HepG2 (cell line): ENCODE measurements around the gene STK39. TPM values are rescaled to one million over a fixed set of nuclear protein-coding genes. Genes with fewer than 3 reads are reported as not detected.

Experiments used
- ATAC-seq: fragments of 200-7000 bp; cut with Tn5 transposase; 3 replicates; pipeline ENCODE4 v1.9.1; 2020; ENCODE audit warnings: mild to moderate bottlenecking, moderate library complexity
- BruUV-seq: library from RNA; stranded (reverse); fragments of 400-500 nt; replicated peaks from 2 replicates; lab custom pipeline; 2021; lab: Mats Ljungman, UMichigan
- CTCF ChIA-PET: fragments of 300-600 bp; formaldehyde crosslinking; extraction: SDS; loops from one replicate; lab custom pipeline; 2021; ENCODE audit warnings: low total read pairs, inconsistent platforms, low intra/inter-chr PET ratio; lab: Yijun Ruan, JAX
- POLR2A ChIA-PET: fragments of 350-600 bp; sonication (Branson Sonifier 250); formaldehyde crosslinking; loops from one replicate; lab custom pipeline; 2020; ENCODE audit warnings: antibody characterized with exemption, inconsistent platforms; lab: Yijun Ruan, JAX
- DNase-seq: peaks from one replicate; pipeline ENCODE4 v3.0.0-alpha.2; 2015; ENCODE audit warnings: low spot score
- FAIRE-seq: peaks from 3 replicates; lab custom pipeline; 2011; peaks lifted over from hg19 to GRCh38; lab: Jason Lieb, UNC
- H2AFZ ChIP-seq: one replicate; pipeline ENCODE4 v1.6.1; 2011; ENCODE audit warnings: low read length, inconsistent platforms
- H3K27ac ChIP-seq: fragments of 300-600 bp; 3 replicates; pipeline ENCODE4 v1.8.0; 2011; ENCODE audit warnings: mixed run types, mild to moderate bottlenecking, mixed read lengths, low read length, inconsistent platforms; ENCODE audit not compliant: insufficient read depth; ENCODE audit errors: extremely low read length
- H3K27me3 ChIP-seq, 2 experiments: fragments of 200-600 bp in 1 of 2; 2 replicates in 1 of 2; 3 replicates in 1 of 2; pipeline versions ENCODE4 v1.6.0 to v1.8.0; 2011; ENCODE audit warnings: low read length in 2 of 2, mild to moderate bottlenecking in 2 of 2, moderate library complexity in 2 of 2, inconsistent platforms in 1 of 2; ENCODE audit not compliant: insufficient read depth in 2 of 2, control insufficient read depth in 1 of 2
- H3K36me3 ChIP-seq, 2 experiments: fragments of 200-600 bp in 1 of 2; replicated peaks in 1 of 2; 2 replicates in 1 of 2; 3 replicates in 1 of 2; pipeline versions ENCODE4 v1.5.1 to v1.8.0; 2011; ENCODE audit warnings: low read length in 2 of 2, inconsistent platforms in 1 of 2; ENCODE audit not compliant: insufficient read depth in 2 of 2, control insufficient read depth in 1 of 2
- H3K4me1 ChIP-seq: 2 replicates; pipeline ENCODE4 v1.5.1; 2012; ENCODE audit warnings: low read length, inconsistent platforms; ENCODE audit not compliant: insufficient read depth
- H3K4me2 ChIP-seq: 2 replicates; pipeline ENCODE4 v1.6.0; 2011; ENCODE audit warnings: low read depth, low read length, inconsistent platforms
- H3K4me3 ChIP-seq, 3 experiments: fragments of 200-600 bp in 1 of 3; sonication (generic), shearing (Covaris generic) in 1 of 3; replicated peaks in 1 of 3; 2 replicates each; pipeline ENCODE4 v1.5.1; 2011 to 2016; ENCODE audit warnings: low read length in 3 of 3, inconsistent platforms in 2 of 3, low read depth in 2 of 3, mild to moderate bottlenecking in 2 of 3, control low read depth in 1 of 3, mixed read lengths in 1 of 3; ENCODE audit not compliant: insufficient read depth in 1 of 3
- H3K79me2 ChIP-seq: one replicate; pipeline ENCODE4 v1.6.1; 2011; ENCODE audit warnings: low read length, inconsistent platforms; ENCODE audit not compliant: insufficient read depth
- H3K9ac ChIP-seq: 2 replicates; pipeline ENCODE4 v1.6.0; 2011; ENCODE audit warnings: mild to moderate bottlenecking, low read depth, low read length, inconsistent platforms; ENCODE audit not compliant: insufficient read depth
- H3K9me3 ChIP-seq: 2 replicates; pipeline ENCODE4 v1.5.1; 2012; ENCODE audit warnings: mild to moderate bottlenecking, low read length
- H4K20me1 ChIP-seq: 2 replicates; pipeline ENCODE4 v1.6.0; 2011; ENCODE audit warnings: inconsistent platforms, mild to moderate bottlenecking, low read length, moderate library complexity; ENCODE audit not compliant: insufficient read depth
- BORCS8-MEF2B ChIP-seq: sonication (generic); formaldehyde crosslinking; IDR thresholded peaks from 2 replicates; pipeline ENCODE4 v1.8.0; 2022; ENCODE audit warnings: mild to moderate bottlenecking, missing genetic modification reagents
- CREB1 ChIP-seq, 2 experiments: fragments of 450-650 bp in 1 of 2; IDR thresholded peaks; 2 replicates each; pipeline ENCODE4 v1.6.1; 2016 to 2017; ENCODE audit warnings: control low read depth in 1 of 2, mild to moderate bottlenecking in 1 of 2, missing compliant biosample characterization in 1 of 2, missing genetic modification characterization in 1 of 2
- NFE2L2 ChIP-seq: fragments of 150-350 bp; IDR thresholded peaks from 2 replicates; pipeline ENCODE4 v1.6.1; 2014; ENCODE audit warnings: low read length
- RFX1 ChIP-seq: fragments of 450-650 bp; IDR thresholded peaks from 2 replicates; pipeline ENCODE4 v1.6.1; 2017
- ZBTB7B ChIP-seq: sonication (generic); formaldehyde crosslinking; IDR thresholded peaks from 2 replicates; pipeline ENCODE4 v1.4.0; 2020; ENCODE audit warnings: missing genetic modification reagents
- ZFAT ChIP-seq: sonication (generic); formaldehyde crosslinking; conservative IDR thresholded peaks from 2 replicates; pipeline ENCODE4 v1.8.1; 2023; ENCODE audit warnings: missing genetic modification reagents, inconsistent platforms
- ZNF230 ChIP-seq: sonication (generic); formaldehyde crosslinking; IDR thresholded peaks from 2 replicates; pipeline ENCODE4 v1.4.0; 2020; ENCODE audit warnings: mild to moderate bottlenecking, missing genetic modification reagents
- ZSCAN21 ChIP-seq: sonication (generic); formaldehyde crosslinking; IDR thresholded peaks from 2 replicates; pipeline ENCODE4 v1.8.0; 2022; ENCODE audit warnings: mild to moderate bottlenecking, missing genetic modification reagents, moderate library complexity, borderline replicate concordance
- WGBS: methylation state at CpG from one replicate; pipeline ENCODE4 v1.1.6; 2017; ENCODE audit warnings: low lambda C conversion rate; 5-methylcytosine and 5-hydroxymethylcytosine counted together
- in situ Hi-C: cut with HindIII; loops from 2 replicates; pipeline ENCODE4 v1.10.0; 2017; ENCODE audit warnings: low pct_unique_long_range_greater_than_20kb; ENCODE audit not compliant: extremely low pct_ligation_motif_present
- intact Hi-C: fragments of 100-400 bp; cut with micrococcal nuclease; formaldehyde crosslinking; loops from one replicate; pipeline ENCODE4 v1.10.0; 2022; ENCODE audit not compliant: unreplicated experiment
- polyA plus RNA-seq, 8 experiments: library from polyadenylated mRNA; depleted of rRNA in 3 of 8; stranded (reverse) in 7 of 8; unstranded in 1 of 8; fragments of >200 nt; fragmentation: Illumina TruSeq in 4 of 8; extraction: Trizol in 4 of 8; gene quantifications; 2 replicates each; pipeline versions ENCODE4 v1.2.1 to v1.2.3, GENCODE V29; 2011 to 2016; ENCODE audit warnings: low read depth in 4 of 8, missing spikeins in 1 of 8, mixed read lengths in 1 of 8; ENCODE audit not compliant: insufficient read depth in 1 of 8
- total RNA-seq, 5 experiments: library from RNA; depleted of rRNA; stranded (reverse); fragments of >200 nt; fragmentation: Illumina TruSeq; extraction: Trizol; gene quantifications; 2 replicates each; pipeline ENCODE4 v1.2.3, GENCODE V29; 2016; ENCODE audit warnings: low read depth in 1 of 5
- TF ChIP-seq, protein P1 (sequence below): sonication (generic); formaldehyde crosslinking; IDR thresholded peaks from 2 replicates; pipeline ENCODE4 v1.4.0; 2020; ENCODE audit warnings: missing genetic modification reagents
- TF ChIP-seq, protein P2 (sequence below): sonication (generic); formaldehyde crosslinking; IDR thresholded peaks from 2 replicates; pipeline ENCODE4 v1.4.0; 2020; ENCODE audit warnings: mild to moderate bottlenecking, missing genetic modification reagents
- TF ChIP-seq, protein P3 (sequence below): IDR thresholded peaks from 2 replicates; pipeline ENCODE4 v1.6.1; 2016; ENCODE audit warnings: missing compliant biosample characterization, missing genetic modification reagents, borderline replicate concordance

The STK39 gene
- total and polyA plus RNA-seq, 2 of the 13 experiments (the other 11 are each of a cell fraction or from before 2014, with no cell fraction given): 27.3 to 38.4 TPM

- H3K27me3 ChIP-seq: no peaks in the 10 kb centered on the region
- WGBS: 91% methylated on average over 4 of the region's 4 CpGs
- H3K36me3 ChIP-seq: peaks cover 9 to 14% of the 10 kb centered on the region in 2 experiments
- no peaks in the 10 kb centered on the region for H3K79me2 ChIP-seq
- no peaks in the 10 kb centered on the region; the same call in 1 of the 2 replicates for H3K9me3 ChIP-seq
- H2AFZ ChIP-seq: no peak overlapping the region
- H3K9ac ChIP-seq: no peak overlapping the region
- no peak overlapping the region for H3K4me2 ChIP-seq
- ChIA-PET CTCF (no interaction called here), POLR2A (no interaction called here)
- TF ChIP-seq BORCS8-MEF2B (CRISPR knock-in tag) (no peak), ZFAT (CRISPR knock-in tag) (no peak), RFX1 (no peak), ZSCAN21 (no peak), ZNF230 (CRISPR knock-in tag) (no peak), NFE2L2 (no peak), ZBTB7B (no peak), CREB1 (IDR thresholded peaks at IDR 0.05) (no peak), CREB1 (CRISPR knock-in tag; IDR thresholded peaks at IDR 0.05) (no peak)
- TF ChIP-seq, protein P1, sequence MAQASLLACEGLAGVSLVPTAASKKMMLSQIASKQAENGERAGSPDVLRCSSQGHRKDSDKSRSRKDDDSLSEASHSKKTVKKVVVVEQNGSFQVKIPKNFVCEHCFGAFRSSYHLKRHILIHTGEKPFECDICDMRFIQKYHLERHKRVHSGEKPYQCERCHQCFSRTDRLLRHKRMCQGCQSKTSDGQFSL (CRISPR knock-in tag): no peak
- TF ChIP-seq, protein P2, sequence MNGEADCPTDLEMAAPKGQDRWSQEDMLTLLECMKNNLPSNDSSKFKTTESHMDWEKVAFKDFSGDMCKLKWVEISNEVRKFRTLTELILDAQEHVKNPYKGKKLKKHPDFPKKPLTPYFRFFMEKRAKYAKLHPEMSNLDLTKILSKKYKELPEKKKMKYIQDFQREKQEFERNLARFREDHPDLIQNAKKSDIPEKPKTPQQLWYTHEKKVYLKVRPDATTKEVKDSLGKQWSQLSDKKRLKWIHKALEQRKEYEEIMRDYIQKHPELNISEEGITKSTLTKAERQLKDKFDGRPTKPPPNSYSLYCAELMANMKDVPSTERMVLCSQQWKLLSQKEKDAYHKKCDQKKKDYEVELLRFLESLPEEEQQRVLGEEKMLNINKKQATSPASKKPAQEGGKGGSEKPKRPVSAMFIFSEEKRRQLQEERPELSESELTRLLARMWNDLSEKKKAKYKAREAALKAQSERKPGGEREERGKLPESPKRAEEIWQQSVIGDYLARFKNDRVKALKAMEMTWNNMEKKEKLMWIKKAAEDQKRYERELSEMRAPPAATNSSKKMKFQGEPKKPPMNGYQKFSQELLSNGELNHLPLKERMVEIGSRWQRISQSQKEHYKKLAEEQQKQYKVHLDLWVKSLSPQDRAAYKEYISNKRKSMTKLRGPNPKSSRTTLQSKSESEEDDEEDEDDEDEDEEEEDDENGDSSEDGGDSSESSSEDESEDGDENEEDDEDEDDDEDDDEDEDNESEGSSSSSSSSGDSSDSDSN: no peak
- TF ChIP-seq, protein P3, sequence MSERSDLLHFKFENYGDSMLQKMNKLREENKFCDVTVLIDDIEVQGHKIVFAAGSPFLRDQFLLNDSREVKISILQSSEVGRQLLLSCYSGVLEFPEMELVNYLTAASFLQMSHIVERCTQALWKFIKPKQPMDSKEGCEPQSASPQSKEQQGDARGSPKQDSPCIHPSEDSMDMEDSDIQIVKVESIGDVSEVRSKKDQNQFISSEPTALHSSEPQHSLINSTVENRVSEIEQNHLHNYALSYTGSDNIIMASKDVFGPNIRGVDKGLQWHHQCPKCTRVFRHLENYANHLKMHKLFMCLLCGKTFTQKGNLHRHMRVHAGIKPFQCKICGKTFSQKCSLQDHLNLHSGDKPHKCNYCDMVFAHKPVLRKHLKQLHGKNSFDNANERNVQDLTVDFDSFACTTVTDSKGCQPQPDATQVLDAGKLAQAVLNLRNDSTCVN: no peak
- FAIRE-seq (no peak), DNase-seq (no peak), ATAC-seq (no peak)
- in situ Hi-C loops: no loop called here
- intact Hi-C loops: no loop called here
- H3K4me1 ChIP-seq: no peaks in the 10 kb centered on the region
- H3K27ac ChIP-seq: no peak overlapping the region
- no peaks in the 10 kb centered on the region for H4K20me1 ChIP-seq
- no peak overlapping the region for H3K4me3 ChIP-seq
- no TSS peak for BruUV-seq
Observed at GRCh38 chr2:167980439-167980838, 267.0 kb downstream of the STK39 start.
